Lower leg skin (tissue), 3 donors: ENCODE data around the gene NTRK3.

Experiments
- CTCF ChIP-seq, 3 donors: fragments of 450-650 bp; IDR thresholded peaks; one replicate each; pipeline ENCODE4 v1.5.1; 2016; ENCODE audit warnings: antibody characterized with exemption in 3 of 3, mild to moderate bottlenecking in 3 of 3, moderate library complexity in 2 of 3
- POLR2A ChIP-seq, 2 donors: fragments of 450-650 bp; IDR thresholded peaks; one replicate each; pipeline ENCODE4 v1.6.1; 2016 to 2017; ENCODE audit warnings: antibody characterized with exemption in 2 of 2, mild to moderate bottlenecking in 1 of 2, moderate library complexity in 1 of 2

- no peak for TF ChIP-seq CTCF (IDR thresholded peaks at IDR 0.05)
- TF ChIP-seq POLR2A (IDR thresholded peaks at IDR 0.05), result no peak
Observed at GRCh38 chr15:88042047-88042446, 214.5 kb downstream of the NTRK3 start.
